Ascending aorta (tissue), 2 donors: ENCODE measurements around the gene STARD13. TPM values are rescaled to one million over a fixed set of nuclear protein-coding genes. Genes with fewer than 3 reads are reported as not detected.

Source experiments
- DNase-seq, 2 donors: peaks; one replicate each; pipeline ENCODE4 v3.0.0-alpha.2; 2019; ENCODE audit warnings: low spot score in 2 of 2
- H3K27ac ChIP-seq, 2 donors: fragments of 200-600 bp; sonication (generic); one replicate each; pipeline ENCODE4 v1.5.1; 2016 to 2017; ENCODE audit warnings: mild to moderate bottlenecking in 1 of 2
- H3K27me3 ChIP-seq: fragments of 200-600 bp; sonication (generic); one replicate; pipeline ENCODE4 v1.5.1; 2017
- H3K36me3 ChIP-seq, 2 donors: fragments of 200-600 bp; sonication (generic); one replicate each; pipeline ENCODE4 v1.5.1; 2016
- H3K4me1 ChIP-seq, 2 donors: fragments of 200-600 bp; sonication (generic); one replicate each; pipeline ENCODE4 v1.5.1; 2016 to 2017; ENCODE audit warnings: mild to moderate bottlenecking in 1 of 2
- H3K4me3 ChIP-seq, 2 donors: fragments of 200-600 bp; sonication (generic); one replicate each; pipeline ENCODE4 v1.5.1; 2016 to 2017; ENCODE audit warnings: mild to moderate bottlenecking in 1 of 2
- H3K9me3 ChIP-seq, 2 donors: fragments of 200-600 bp; sonication (generic); one replicate each; pipeline ENCODE4 v1.5.1; 2016
- CTCF ChIP-seq, 3 experiments: fragments of 200-600 bp in 2 of 3; fragments of 450-650 bp in 1 of 3; sonication (generic) in 2 of 3; IDR thresholded peaks; one replicate each; pipeline ENCODE4 v1.5.1; 2016 to 2019; ENCODE audit warnings: antibody characterized with exemption in 3 of 3, mild to moderate bottlenecking in 1 of 3, moderate library complexity in 1 of 3
- intact Hi-C: fragments of 100-400 bp; cut with DNase I; formaldehyde crosslinking; loops from one replicate; pipeline ENCODE4 v1.15.1; 2023
- total RNA-seq: library from RNA; depleted of rRNA; stranded (reverse); fragments of >200 nt; gene quantifications from one replicate; pipeline ENCODE4 v1.1.0, GENCODE V29; 2016

STARD13 gene
- total RNA-seq, 1 donor from 2014 or later: 34.6 TPM

- no peaks in the 10 kb centered on the region for H3K36me3 ChIP-seq
- no peaks in the 10 kb centered on the region for H3K9me3 ChIP-seq
- H3K4me3 ChIP-seq: no peak overlapping the region
- no peak overlapping the region for H3K27ac ChIP-seq
- intact Hi-C loops: no loop called here
- H3K4me1 ChIP-seq: peaks cover 0 to 3% of the 10 kb centered on the region in 2 donors
- no peak for TF ChIP-seq CTCF (IDR thresholded peaks at IDR 0.05)
- no peak for DNase-seq
- no peaks in the 10 kb centered on the region for H3K27me3 ChIP-seq
Measured at GRCh38 chr13:33147832-33148231, 137.7 kb downstream of the STARD13 start.

- no peak for TF ChIP-seq CTCF (IDR thresholded peaks at IDR 0.05)
- intact Hi-C loops: no loop called here
Measured at GRCh38 chr13:33146843-33147611, 138.5 kb downstream of the STARD13 start.

GRCh38 chr13:33145667-33146066, 139.9 kb downstream of the STARD13 start:
- TF ChIP-seq CTCF (IDR thresholded peaks at IDR 0.05): no peak
- DNase-seq: peak in 1 of 2 donors; percentile 61
- Histone ChIP-seq H3K4me1 (no peaks in the 10 kb centered on the region), H3K9me3 (no peaks in the 10 kb centered on the region), H3K36me3 (peaks cover 8 to 13% of the 10 kb centered on the region in 2 donors), H3K4me3 (no peak overlapping the region), H3K27ac (peak overlapping the region in 1 of 2 donors; percentile 7), H3K27me3 (no peaks in the 10 kb centered on the region)
- intact Hi-C loops: no loop called here

More at GRCh38 chr13:33146843-33147611, 138.5 kb downstream of the STARD13 start:
- H3K4me3 ChIP-seq: no peak overlapping the region
- no peaks in the 10 kb centered on the region for H3K27me3 ChIP-seq
- no peak overlapping the region for H3K27ac ChIP-seq
- DNase-seq: peak in 1 of 2 donors; percentile 8
- H3K9me3 ChIP-seq: no peaks in the 10 kb centered on the region
- H3K36me3 ChIP-seq: peaks cover 0 to 1% of the 10 kb centered on the region in 2 donors
- H3K4me1 ChIP-seq: no peaks in the 10 kb centered on the region

GRCh38 chr13:33144358-33144784, 141.2 kb downstream of the STARD13 start:
- intact Hi-C loops: no loop called here
- Histone ChIP-seq H3K27me3 (no peaks in the 10 kb centered on the region), H3K4me3 (no peak overlapping the region), H3K27ac (no peak overlapping the region), H3K4me1 (peaks cover 1 to 6% of the 10 kb centered on the region in 2 donors), H3K36me3 (peaks cover 8 to 13% of the 10 kb centered on the region in 2 donors), H3K9me3 (no peaks in the 10 kb centered on the region)
- DNase-seq: peak in 1 of 2 donors; percentile 15
- TF ChIP-seq CTCF (IDR thresholded peaks at IDR 0.05): no peak

GRCh38 chr13:33139780-33140535, 145.6 kb downstream of the STARD13 start:
- TF ChIP-seq CTCF (IDR thresholded peaks at IDR 0.05): no peak
- peaks cover 16 to 21% of the 10 kb centered on the region in 2 donors for H3K36me3 ChIP-seq
- peak overlapping the region in 1 of 2 donors; percentile 7 for H3K27ac ChIP-seq

More at GRCh38 chr13:33139780-33140535, 145.6 kb downstream of the STARD13 start:
- intact Hi-C loops: no loop called here
- no peak for DNase-seq
- H3K4me3 ChIP-seq: no peak overlapping the region
- no peaks in the 10 kb centered on the region for H3K9me3 ChIP-seq
- H3K4me1 ChIP-seq: peaks cover 3 to 23% of the 10 kb centered on the region in 2 donors
- no peaks in the 10 kb centered on the region for H3K27me3 ChIP-seq
